ENCODE measurements around the gene CDA.

GRCh38 chr1:20654104-20654690 lies 65.3 kb downstream of the CDA start:
- TF ChIP-seq, protein P1, sequence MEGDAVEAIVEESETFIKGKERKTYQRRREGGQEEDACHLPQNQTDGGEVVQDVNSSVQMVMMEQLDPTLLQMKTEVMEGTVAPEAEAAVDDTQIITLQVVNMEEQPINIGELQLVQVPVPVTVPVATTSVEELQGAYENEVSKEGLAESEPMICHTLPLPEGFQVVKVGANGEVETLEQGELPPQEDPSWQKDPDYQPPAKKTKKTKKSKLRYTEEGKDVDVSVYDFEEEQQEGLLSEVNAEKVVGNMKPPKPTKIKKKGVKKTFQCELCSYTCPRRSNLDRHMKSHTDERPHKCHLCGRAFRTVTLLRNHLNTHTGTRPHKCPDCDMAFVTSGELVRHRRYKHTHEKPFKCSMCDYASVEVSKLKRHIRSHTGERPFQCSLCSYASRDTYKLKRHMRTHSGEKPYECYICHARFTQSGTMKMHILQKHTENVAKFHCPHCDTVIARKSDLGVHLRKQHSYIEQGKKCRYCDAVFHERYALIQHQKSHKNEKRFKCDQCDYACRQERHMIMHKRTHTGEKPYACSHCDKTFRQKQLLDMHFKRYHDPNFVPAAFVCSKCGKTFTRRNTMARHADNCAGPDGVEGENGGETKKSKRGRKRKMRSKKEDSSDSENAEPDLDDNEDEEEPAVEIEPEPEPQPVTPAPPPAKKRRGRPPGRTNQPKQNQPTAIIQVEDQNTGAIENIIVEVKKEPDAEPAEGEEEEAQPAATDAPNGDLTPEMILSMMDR (IDR thresholded peaks at IDR 0.05) = no peak
- TF ChIP-seq POLR2A (IDR thresholded peaks at IDR 0.05) = no peak
